Measurements from ENCODE around the gene ETV5.

GRCh38 chr3:186044427-186044826 lies 64.5 kb downstream of the ETV5 start:
- TF ChIP-seq CTCF (IDR thresholded peaks at IDR 0.05) (no peak), FOSL2 (IDR thresholded peaks at IDR 0.05) (no peak), FOSL2 (CRISPR knock-in tag; IDR thresholded peaks at IDR 0.05) (no peak), POLR2A (IDR thresholded peaks at IDR 0.05; ENCODE audit: low read length) (no peak), JUNB (IDR thresholded peaks at IDR 0.05) (no peak), CEBPB (IDR thresholded peaks at IDR 0.05) (no peak), RNF2 (IDR thresholded peaks at IDR 0.05; ENCODE audit: borderline replicate concordance, low read depth) (no peak), HMGXB4 (CRISPR knock-in tag; IDR thresholded peaks at IDR 0.05; ENCODE audit: borderline replicate concordance) (no peak)

Data from A549 (cell line).